Activated CD8-positive, alpha-beta memory T cell treated with anti-CD3 and anti-CD28 coated beads, Interleukin-2, amount 10 ng/mL, durations not matched to agents 7 days and 5 days (primary cell): ENCODE data around the gene ALS2CL. TPM values are rescaled to one million over a fixed set of nuclear protein-coding genes. Genes with fewer than 3 reads are reported as not detected.

Experiments used
- ATAC-seq: fragments of 150-1000 bp; cut with Tn5 transposase; one replicate; pipeline ENCODE4 v1.10.0; 2021; ENCODE audit warnings: moderate library complexity
- CTCF ChIA-PET: fragments of 350-600 bp; sonication (Branson Sonifier 250); formaldehyde crosslinking; loops from one replicate; lab custom pipeline; 2021; ENCODE audit warnings: antibody characterized with exemption; lab: Charles Lee
- DNase-seq: peaks from one replicate; pipeline ENCODE4 v3.0.0-alpha.2; 2020
- H3K27ac Mint-ChIP-seq: one replicate; pipeline ENCODE4 v1.8.0; 2021; ENCODE audit warnings: mild to moderate bottlenecking, mixed read lengths
- H3K27me3 Mint-ChIP-seq: one replicate; pipeline ENCODE4 v1.8.0; 2021; ENCODE audit warnings: mixed read lengths
- H3K36me3 Mint-ChIP-seq: one replicate; pipeline ENCODE4 v1.8.0; 2021; ENCODE audit warnings: mild to moderate bottlenecking, mixed read lengths
- H3K4me1 Mint-ChIP-seq: one replicate; pipeline ENCODE4 v1.8.0; 2021; ENCODE audit warnings: mixed read lengths
- H3K4me3 Mint-ChIP-seq: one replicate; pipeline ENCODE4 v1.8.0; 2021; ENCODE audit warnings: mild to moderate bottlenecking, moderate library complexity, mixed read lengths
- H3K9me3 Mint-ChIP-seq: one replicate; pipeline ENCODE4 v1.8.0; 2022; ENCODE audit warnings: low read depth, mixed read lengths
- total RNA-seq, 2 experiments: library from RNA; stranded (reverse); gene quantifications; one replicate each; pipeline ENCODE4 v1.2.3, GENCODE V29; 2021

ALS2CL gene
- total RNA-seq, 2 experiments from 2014 or later, result 0.09 to 0.58 TPM

GRCh38 chr3:46629551-46630517, 63.6 kb downstream of the ALS2CL start:
- H3K4me1 Mint-ChIP-seq, result peaks cover 11% of the 10 kb centered on the region
- no peaks in the 10 kb centered on the region for H3K9me3 Mint-ChIP-seq
- H3K36me3 Mint-ChIP-seq, result no peaks in the 10 kb centered on the region
- CTCF ChIA-PET, result interaction anchor here (0.6 to 10.4 kb wide), 33 partner anchors 10 to 590 kb away, joined by 3 to 228 read pairs (median 4); partner anchors contain the start of gene RTP3
- peaks cover 10% of the 10 kb centered on the region for H3K27me3 Mint-ChIP-seq
- ATAC-seq (peak; percentile 100), DNase-seq (peak; percentile 82)
- no peak overlapping the region for H3K27ac Mint-ChIP-seq
- peak overlapping the region; percentile 37 for H3K4me3 Mint-ChIP-seq

- ATAC-seq, result no peak
- Mint-ChIP-seq H3K4me1 (peaks cover 8% of the 10 kb centered on the region), H3K4me3 (no peak overlapping the region), H3K36me3 (no peaks in the 10 kb centered on the region), H3K27me3 (peaks cover 6% of the 10 kb centered on the region), H3K9me3 (no peaks in the 10 kb centered on the region), H3K27ac (no peak overlapping the region)
- CTCF ChIA-PET, result interaction anchor here (0.5 to 10.4 kb wide), 18 partner anchors 10 to 269 kb away, joined by 3 to 228 read pairs (median 4); partner anchors contain the start of gene RTP3
- DNase-seq, result no peak
These were observed 64.5 kb downstream of the ALS2CL start for GRCh38 chr3:46628901-46629369.

GRCh38 chr3:46627078-46627477, 66.4 kb downstream of the ALS2CL start:
- ATAC-seq (no peak), DNase-seq (no peak)
- no peaks in the 10 kb centered on the region for H3K9me3 Mint-ChIP-seq
- H3K27me3 Mint-ChIP-seq, result peaks cover 15% of the 10 kb centered on the region
- H3K36me3 Mint-ChIP-seq, result no peaks in the 10 kb centered on the region
- no peak overlapping the region for H3K27ac Mint-ChIP-seq
- CTCF ChIA-PET, result interaction anchor here (1.0 to 10.4 kb wide), 4 partner anchors 13 to 141 kb away, joined by 3 to 228 read pairs (median 16); no protein-coding TSS in a partner anchor
- H3K4me1 Mint-ChIP-seq, result peaks cover 8% of the 10 kb centered on the region
- H3K4me3 Mint-ChIP-seq, result no peak overlapping the region

- H3K36me3 Mint-ChIP-seq, result no peaks in the 10 kb centered on the region
- peaks cover 23% of the 10 kb centered on the region for H3K27me3 Mint-ChIP-seq
- no peak overlapping the region for H3K4me3 Mint-ChIP-seq
- peaks cover 8% of the 10 kb centered on the region for H3K4me1 Mint-ChIP-seq
- H3K9me3 Mint-ChIP-seq, result no peaks in the 10 kb centered on the region
- no peak overlapping the region for H3K27ac Mint-ChIP-seq
- ATAC-seq (no peak), DNase-seq (no peak)
- CTCF ChIA-PET, result interaction anchor here (2.4 to 10.4 kb wide), 2 partner anchors 12 to 139 kb away, joined by 5 to 228 read pairs; no protein-coding TSS in a partner anchor
These were observed 67.4 kb downstream of the ALS2CL start for GRCh38 chr3:46626039-46626438.

- H3K4me1 Mint-ChIP-seq, result peaks cover 5% of the 10 kb centered on the region
- H3K27me3 Mint-ChIP-seq, result peaks cover 30% of the 10 kb centered on the region
- H3K27ac Mint-ChIP-seq, result no peak overlapping the region
- DNase-seq (no peak), ATAC-seq (no peak)
- no peaks in the 10 kb centered on the region for H3K9me3 Mint-ChIP-seq
- H3K4me3 Mint-ChIP-seq, result no peak overlapping the region
- no peaks in the 10 kb centered on the region for H3K36me3 Mint-ChIP-seq
- CTCF ChIA-PET, result interaction anchor here (0.9 to 10.4 kb wide), 2 partner anchors 129 to 138 kb away, joined by 4 to 228 read pairs; no protein-coding TSS in a partner anchor
These were observed 68.4 kb downstream of the ALS2CL start for GRCh38 chr3:46624975-46625490.

- DNase-seq (no peak), ATAC-seq (no peak)
- Mint-ChIP-seq H3K27ac (no peak overlapping the region), H3K9me3 (no peaks in the 10 kb centered on the region), H3K27me3 (peaks cover 33% of the 10 kb centered on the region), H3K4me3 (no peak overlapping the region), H3K36me3 (no peaks in the 10 kb centered on the region), H3K4me1 (peaks cover 5% of the 10 kb centered on the region)
- CTCF ChIA-PET, result interaction anchor here (0.7 to 10.4 kb wide), 3 partner anchors 53 to 138 kb away, joined by 3 to 228 read pairs (median 4); no protein-coding TSS in a partner anchor
These were observed 68.9 kb downstream of the ALS2CL start for GRCh38 chr3:46624533-46624932.

GRCh38 chr3:46619845-46620778, 73.4 kb downstream of the ALS2CL start:
- Mint-ChIP-seq H3K4me1 (no peaks in the 10 kb centered on the region), H3K36me3 (no peaks in the 10 kb centered on the region), H3K27me3 (peaks cover 52% of the 10 kb centered on the region), H3K27ac (no peak overlapping the region), H3K4me3 (no peak overlapping the region), H3K9me3 (no peaks in the 10 kb centered on the region)
- CTCF ChIA-PET, result interaction anchor here (0.6 to 5.1 kb wide), 4 partner anchors 9 to 354 kb away, joined by 3 to 20 read pairs (median 7); no protein-coding TSS in a partner anchor
- ATAC-seq, result no peak
- no peak for DNase-seq

Other genes with a start within 250 kb of the ALS2CL start
- gene LTF, start 228.8 kb downstream of the ALS2CL start, total RNA-seq, result not detected
- gene RTP3, start 195.7 kb downstream of the ALS2CL start, total RNA-seq, result not detected
- gene LRRC2, start 127.4 kb downstream of the ALS2CL start, total RNA-seq, result under 1 TPM in 1 of 2 experiments, not detected in 1; 0.07 TPM
- not detected for gene FAM240A, start 81.2 kb downstream of the ALS2CL start, total RNA-seq
- gene TMIE, start 7.7 kb upstream of the ALS2CL start, total RNA-seq, result not detected
- gene PRSS50, start 24.2 kb upstream of the ALS2CL start, total RNA-seq, result not detected
- not detected for gene MYL3, start 169.8 kb upstream of the ALS2CL start, total RNA-seq
- not detected for gene PTH1R, start 184.0 kb upstream of the ALS2CL start, total RNA-seq